SIG-M5 treated with dmso at 0.1 percent for 504 hours (cell line): Measurements from ENCODE around the gene VSTM4.

ENCODE experiments used
- DNase-seq: peaks from one replicate; lab custom pipeline; 2025; ENCODE audit not compliant: unreplicated experiment; lab: John Stamatoyannopoulos, UW

The VSTM4 gene

DNA sequence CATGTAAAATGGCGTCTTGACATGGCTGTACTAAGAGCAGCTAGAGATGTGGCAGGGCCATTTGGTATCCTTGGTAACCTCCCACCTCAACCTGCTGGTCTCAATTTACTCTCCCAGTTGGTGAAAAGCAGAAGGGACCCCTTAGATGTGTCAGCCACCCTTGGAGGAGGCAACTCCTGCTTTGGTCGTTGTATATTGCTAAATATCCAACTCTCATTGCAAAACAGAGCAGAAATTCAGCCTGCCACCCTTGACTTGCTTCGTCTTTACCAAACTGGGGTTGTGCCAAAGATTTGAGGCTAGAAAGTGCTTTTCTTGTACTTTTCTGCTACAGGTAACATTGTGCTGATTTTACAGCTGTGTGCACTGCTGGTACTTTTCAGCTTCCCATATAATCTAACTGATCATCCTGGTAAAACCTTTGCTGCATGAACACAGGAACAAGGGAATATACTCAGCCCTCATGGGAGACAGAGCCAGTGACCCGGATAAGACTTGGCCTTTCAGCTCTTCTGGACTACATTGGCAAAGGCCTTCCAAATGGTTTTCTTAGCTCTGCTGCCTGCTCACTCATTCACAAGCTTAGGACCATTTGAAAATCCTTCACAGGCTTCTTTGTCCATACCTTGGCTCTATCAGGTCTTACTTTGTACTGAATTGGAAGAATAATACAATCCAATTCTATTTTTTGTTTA is 2.2 kb upstream of the VSTM4 start:
- peak; percentile 58 for DNase-seq

DNA sequence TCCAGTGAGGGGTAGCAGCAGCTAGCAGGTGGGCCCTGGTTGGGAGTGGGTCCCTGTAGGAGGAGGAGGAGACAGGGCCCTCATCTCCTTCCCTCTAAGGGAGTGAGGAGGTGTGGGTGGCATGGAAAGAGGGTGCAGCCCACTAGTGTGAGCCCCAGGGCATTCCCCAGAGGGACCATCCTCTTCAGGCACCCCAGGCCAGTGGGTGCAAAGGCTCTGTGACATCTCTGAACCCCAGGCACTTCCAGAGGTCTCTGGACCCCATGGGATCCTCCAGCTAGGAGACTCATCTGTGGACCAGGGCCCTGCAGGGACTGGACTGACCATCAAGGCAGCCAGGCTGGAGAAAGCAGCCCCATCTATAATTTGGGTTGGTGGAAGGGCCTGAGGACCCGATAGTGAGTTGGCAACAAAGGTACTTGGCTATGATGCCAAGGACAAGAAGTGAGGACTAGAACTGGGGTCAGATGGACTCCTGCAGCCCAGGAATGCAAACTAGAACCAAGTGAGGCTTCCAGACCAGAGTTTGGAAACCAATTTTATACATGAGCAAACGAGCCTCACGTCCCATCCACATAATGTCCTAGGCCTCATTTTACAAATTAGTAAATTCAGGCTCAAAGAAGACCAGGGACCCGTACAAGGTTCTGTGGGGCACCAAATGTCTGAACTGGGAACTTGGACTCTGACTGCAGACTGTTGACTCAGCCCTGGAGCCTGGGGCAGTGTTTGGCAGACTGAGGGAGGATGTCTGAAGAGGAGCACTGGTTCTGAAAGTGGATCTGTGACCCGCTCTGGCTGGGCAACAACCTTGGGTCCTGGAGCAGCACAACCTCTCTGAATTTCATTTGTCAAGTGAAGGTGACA is 1.4 kb upstream of the VSTM4 start:
- DNase-seq, result no peak

DNA sequence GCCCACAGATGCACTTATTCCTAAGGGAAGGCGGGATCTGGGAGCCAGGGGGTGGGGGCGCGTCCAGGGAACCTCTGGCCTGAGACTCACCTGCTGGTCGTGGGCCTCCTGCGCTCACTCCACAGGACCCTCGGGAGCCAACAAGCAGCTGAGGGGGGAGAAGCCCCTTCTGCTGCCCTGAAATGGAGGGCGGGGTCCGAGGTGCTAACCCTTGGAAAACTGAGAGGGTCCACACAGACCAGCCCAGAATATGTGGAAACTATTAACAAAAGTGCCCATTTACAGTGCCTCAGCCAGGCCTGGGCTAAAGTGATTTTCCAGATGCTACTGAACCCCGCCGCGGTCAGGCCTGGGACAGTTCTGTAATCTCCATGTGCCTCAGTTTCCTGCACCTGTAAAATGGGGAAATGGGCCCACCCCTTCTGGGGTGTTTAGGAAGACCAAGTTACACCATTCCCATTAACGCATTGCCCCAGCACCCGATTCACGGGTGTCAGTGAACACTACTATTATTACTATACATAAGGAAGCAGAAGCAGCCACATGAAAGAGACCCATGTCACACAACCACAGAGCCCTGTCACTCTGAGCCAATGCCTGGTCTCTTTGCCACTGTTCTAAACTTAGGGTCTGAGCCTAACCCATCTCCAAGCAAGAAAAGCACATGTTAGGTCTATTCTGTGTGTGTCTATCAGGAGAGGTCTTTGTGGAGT is 630 bp upstream of the VSTM4 start:
- DNase-seq, result no peak

DNA sequence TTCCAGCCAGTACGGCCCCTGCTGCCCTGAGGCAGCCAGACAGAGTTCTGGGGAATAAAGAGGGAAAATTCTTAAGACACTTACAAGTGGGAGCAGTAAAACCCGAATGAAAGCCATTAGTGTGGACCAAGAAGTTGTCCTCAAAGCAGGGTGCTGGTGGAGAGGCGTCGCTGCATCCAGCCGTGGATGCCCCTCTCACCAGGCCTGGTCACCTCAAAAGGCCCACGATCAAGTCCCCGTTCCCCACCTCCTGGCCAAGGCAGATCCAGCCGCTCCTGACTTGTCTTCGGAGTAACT is 656 bp downstream of the VSTM4 start:
- no peak for DNase-seq

- no peak for DNase-seq
Observed at GRCh38 chr10:49113741-49114141, 1.6 kb downstream of the VSTM4 start.

- DNase-seq, result no peak
Observed at GRCh38 chr10:49112851-49113250, 2.5 kb downstream of the VSTM4 start.

GRCh38 chr10:49112098-49112497 is 3.2 kb downstream of the VSTM4 start:
- DNase-seq, result no peak

GRCh38 chr10:49111320-49111698 is 4.0 kb downstream of the VSTM4 start:
- DNase-seq, result no peak

DNA sequence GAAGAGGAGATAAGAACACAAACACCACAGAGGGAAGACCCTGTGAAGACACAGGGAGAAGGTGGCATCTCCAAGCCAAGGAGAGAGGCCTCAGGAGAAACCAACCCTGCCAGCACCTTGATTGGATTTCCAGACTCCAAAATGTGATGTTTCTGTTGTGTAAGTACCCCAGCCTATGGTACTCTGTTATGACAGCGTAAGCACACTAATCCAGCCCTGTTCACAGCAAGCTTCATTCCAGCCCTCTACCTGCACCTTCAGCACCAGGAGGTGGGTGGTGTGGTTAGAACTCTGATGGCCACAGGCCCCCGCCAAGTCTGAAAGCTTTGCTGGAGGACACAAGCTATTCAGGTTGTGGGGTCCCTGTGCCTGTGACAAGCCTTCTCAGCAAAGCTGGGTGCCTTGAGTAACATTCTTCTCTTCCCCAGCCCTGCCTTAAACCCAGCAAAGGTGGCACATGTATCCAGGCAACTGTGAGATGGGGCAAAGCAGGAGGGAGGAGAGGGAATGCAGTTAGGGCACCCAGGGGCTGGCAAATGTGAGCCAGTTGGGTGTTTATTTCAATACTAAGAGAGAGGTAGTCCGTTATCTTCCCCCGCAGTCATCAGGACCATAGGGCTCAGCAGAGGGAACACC is 4.5 kb downstream of the VSTM4 start:
- DNase-seq, result no peak

- DNase-seq, result no peak
Observed at GRCh38 chr10:49109669-49110340, 5.5 kb downstream of the VSTM4 start.

DNA sequence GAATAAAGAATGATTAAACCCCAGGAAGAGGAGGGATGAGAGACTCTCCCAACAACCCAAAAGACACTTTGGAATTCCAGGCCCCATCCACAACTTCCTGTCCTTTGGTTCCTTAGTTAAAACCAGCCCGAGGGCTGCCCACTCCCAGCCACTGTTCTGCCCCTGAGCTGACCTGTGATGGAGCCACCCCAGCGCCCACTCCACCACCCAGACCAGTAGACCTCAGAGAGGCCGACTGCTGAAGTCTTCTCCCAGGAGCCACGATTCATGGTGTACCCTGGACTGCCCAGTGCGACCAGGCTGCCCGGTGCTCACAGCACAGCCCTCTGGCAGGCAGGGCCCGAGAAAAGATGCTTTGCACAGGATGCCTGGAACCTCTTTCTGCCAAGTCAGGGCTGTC is 6.7 kb downstream of the VSTM4 start:
- no peak for DNase-seq

- DNase-seq, result no peak
Observed at GRCh38 chr10:49107887-49108267, 7.4 kb downstream of the VSTM4 start.

DNA sequence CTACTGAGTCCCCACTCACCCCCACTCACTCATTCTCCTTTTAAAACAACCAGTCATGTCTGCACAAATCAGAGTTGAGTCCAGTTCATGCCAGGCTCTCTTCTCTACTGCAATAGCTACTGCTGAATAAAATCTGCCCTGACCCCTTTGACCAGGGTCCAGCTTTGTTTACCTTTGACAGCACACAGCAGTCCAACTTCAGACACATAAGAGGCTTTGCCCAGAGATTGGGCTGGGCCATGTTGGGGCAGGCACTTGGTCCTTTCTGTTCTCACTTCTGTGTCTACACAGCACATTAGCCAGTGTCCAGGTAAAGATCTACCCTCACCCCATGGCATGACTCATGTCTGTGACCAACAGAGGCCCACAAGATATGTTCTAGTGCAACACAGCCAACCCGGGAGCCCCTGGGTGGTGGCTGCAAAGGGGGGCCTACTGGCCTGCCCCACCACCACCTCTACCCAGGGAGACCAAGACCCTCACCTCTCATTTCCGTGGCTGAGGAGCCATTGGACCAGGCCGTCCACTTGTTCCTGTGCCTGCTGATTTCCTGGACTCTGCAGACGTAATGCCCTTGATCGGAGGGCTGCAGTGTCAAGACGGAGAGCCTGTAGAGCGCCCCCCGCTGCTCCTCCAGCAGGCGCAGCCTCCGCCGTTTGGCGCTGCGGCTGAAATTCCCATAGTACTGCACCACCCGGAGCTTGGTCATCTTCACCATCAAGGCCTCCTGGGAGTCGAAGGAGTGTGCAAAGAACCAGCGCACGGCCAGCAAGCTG is 8.0 kb downstream of the VSTM4 start:
- DNase-seq, result no peak

GRCh38 chr10:49106451-49106850 is 8.9 kb downstream of the VSTM4 start:
- no peak for DNase-seq

DNA sequence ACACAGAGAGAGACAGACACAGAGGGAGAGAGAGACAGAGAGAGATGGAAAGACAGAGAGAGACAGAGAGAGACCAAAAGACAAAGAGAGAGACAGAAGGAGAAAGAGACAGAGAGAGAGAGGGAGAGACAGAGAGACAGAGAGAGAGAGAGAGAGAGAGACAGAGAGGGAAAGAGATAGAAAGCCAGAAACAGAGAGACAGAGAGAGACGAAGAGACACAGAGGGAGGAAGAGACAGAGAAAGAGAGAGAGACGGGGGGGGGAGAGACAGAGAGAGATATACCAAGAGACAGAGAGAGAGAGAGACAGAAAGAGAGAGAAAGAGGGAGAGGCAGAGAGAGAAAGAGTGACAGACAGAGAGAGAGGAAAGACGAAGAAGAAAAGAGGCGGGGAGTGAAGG is 10.2 kb downstream of the VSTM4 start:
- DNase-seq, result no peak

- DNase-seq, result no peak
Observed at GRCh38 chr10:49104323-49104722, 11.0 kb downstream of the VSTM4 start.

DNA sequence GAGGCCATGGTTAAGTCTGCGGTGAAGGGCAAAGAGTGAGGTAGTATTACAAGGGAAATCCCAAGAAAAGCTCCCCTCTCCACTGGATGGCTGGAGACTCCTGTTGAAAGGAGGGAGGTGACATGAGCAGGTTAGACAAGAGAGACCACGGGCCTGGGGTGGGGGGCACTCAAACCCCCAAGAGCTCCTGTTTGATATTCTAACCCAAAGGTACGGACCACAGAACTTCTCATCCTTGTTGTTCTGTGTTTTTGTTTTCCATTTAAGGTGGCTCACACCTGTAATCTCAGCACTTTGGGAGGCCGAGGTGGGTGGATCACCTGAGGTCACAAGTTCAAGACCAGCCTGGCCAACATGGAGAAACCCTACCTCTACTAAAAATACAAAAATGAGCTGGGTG is 11.6 kb downstream of the VSTM4 start:
- DNase-seq, result no peak

GRCh38 chr10:49099046-49099445 is 16.3 kb downstream of the VSTM4 start:
- no peak for DNase-seq

DNA sequence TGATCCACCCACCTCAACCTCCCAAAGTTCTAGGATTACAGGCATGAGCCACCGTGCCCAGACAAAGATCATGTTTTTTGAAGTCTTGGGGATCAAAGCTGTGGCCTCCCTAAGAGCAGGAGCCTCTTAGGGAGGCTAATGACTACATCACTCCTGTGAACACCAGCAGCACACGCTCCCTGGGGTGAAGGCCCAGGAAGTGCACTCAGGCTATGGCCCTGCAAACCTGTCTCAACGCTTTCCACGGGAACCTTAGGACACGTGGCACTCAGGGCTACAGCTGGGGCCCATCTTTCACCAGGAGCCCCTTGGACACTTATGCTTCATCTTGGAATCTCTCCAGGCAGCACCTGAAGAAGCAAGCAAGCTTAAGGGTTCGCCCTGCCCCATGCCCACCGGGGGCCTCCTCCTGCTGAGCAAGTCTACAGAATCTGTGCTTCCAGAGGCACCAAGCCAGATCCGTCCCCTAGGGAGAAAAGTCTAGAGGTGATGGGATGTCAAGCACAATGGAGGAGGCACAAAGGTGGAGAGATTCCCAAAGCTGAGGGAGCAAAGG is 18.4 kb downstream of the VSTM4 start:
- no peak for DNase-seq

- DNase-seq, result no peak
Observed at GRCh38 chr10:49094646-49095045, 20.7 kb downstream of the VSTM4 start.
